Measurements from ENCODE around the gene CFAP74. TPM values are rescaled to one million over a fixed set of nuclear protein-coding genes. Genes with fewer than 3 reads are reported as not detected.

CFAP74 gene
- total RNA-seq, 6 experiments from 2014 or later: 0.16 to 3.5 (median 0.32) TPM; not detected in 1

DNA sequence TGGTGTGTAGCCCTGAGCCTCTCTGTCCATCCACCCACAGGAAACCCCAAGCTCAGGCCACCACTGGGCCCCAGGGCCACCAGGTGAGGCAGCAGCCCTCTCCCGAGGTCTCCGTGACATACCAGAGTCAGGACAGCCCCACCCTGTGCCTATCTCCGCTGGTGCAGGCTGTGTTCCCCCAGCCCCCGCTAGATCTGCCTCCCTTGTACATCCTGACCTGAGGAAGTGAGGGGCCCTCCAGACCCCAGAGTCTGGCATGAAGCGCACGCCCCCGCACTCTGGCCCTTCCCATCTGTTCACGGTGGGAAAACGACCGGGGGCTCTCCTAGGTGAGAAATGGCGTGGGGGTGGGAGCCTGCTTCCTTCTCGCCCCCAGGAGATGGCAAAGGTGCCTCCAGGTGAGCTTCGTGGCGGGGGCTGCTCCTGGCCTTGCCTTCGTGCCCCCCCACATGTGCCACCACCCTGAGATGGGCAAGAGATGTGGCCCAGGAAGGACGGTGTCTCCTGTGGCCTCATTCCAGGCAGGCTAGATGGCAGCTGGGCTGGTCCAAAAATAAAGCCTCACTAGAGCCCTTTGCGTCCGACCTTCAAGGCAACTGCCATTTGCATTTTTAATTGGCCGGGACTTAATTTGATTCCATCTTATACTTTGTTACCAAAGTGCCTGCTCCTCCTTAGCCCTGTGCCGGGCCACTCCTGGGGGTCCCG, 18.6 kb upstream of the CFAP74 start:
- Histone ChIP-seq H3K36me3 (no peaks in the 10 kb centered on the region), H3K9me3 (no peaks in the 10 kb centered on the region), H3K27me3 (peaks cover 0 to 9% of the 10 kb centered on the region in 2 donors), H3K4me1 (peaks cover 0 to 6% (median 0%) of the 10 kb centered on the region in 4 donors), H3K4me3 (no peak overlapping the region), H3K27ac (no peak overlapping the region)
- intact Hi-C loops (cut with DNase I): loop anchor here in 1 of 2 donors (10.0 kb wide), 1 partner anchor 57 kb away; no protein-coding TSS in a partner anchor
- DNase-seq (no peak), ATAC-seq (no peak)
- TF ChIP-seq POLR2A (IDR thresholded peaks at IDR 0.05): no peak
- TF ChIP-seq, protein P1, sequence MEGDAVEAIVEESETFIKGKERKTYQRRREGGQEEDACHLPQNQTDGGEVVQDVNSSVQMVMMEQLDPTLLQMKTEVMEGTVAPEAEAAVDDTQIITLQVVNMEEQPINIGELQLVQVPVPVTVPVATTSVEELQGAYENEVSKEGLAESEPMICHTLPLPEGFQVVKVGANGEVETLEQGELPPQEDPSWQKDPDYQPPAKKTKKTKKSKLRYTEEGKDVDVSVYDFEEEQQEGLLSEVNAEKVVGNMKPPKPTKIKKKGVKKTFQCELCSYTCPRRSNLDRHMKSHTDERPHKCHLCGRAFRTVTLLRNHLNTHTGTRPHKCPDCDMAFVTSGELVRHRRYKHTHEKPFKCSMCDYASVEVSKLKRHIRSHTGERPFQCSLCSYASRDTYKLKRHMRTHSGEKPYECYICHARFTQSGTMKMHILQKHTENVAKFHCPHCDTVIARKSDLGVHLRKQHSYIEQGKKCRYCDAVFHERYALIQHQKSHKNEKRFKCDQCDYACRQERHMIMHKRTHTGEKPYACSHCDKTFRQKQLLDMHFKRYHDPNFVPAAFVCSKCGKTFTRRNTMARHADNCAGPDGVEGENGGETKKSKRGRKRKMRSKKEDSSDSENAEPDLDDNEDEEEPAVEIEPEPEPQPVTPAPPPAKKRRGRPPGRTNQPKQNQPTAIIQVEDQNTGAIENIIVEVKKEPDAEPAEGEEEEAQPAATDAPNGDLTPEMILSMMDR (IDR thresholded peaks at IDR 0.05): no peak
- WGBS (ENCODE audit: insufficient coverage, low coverage, low lambda C conversion rate, missing lambda C conversion rate): 20% methylated on average over 1 of the region's 21 CpGs

- TF ChIP-seq, protein P1 (IDR thresholded peaks at IDR 0.05): no peak
- no peak for TF ChIP-seq POLR2A (IDR thresholded peaks at IDR 0.05)
- ATAC-seq (no peak), DNase-seq (no peak)
- H3K9me3 ChIP-seq: no peaks in the 10 kb centered on the region
- H3K27ac ChIP-seq: no peak overlapping the region
- no peaks in the 10 kb centered on the region for H3K36me3 ChIP-seq
- intact Hi-C loops (cut with DNase I): loop anchor here in 1 of 2 donors (10.0 kb wide), 1 partner anchor 57 kb away; no protein-coding TSS in a partner anchor
- 33% methylated on average over 2 of the region's 25 CpGs for WGBS (ENCODE audit: insufficient coverage, low coverage, low lambda C conversion rate, missing lambda C conversion rate)
- H3K4me1 ChIP-seq: peaks cover 0 to 6% (median 0%) of the 10 kb centered on the region in 4 donors
- H3K27me3 ChIP-seq: peaks cover 0 to 9% of the 10 kb centered on the region in 2 donors
- no peak overlapping the region for H3K4me3 ChIP-seq
Measured at GRCh38 chr1:2021550-2021949, 18.0 kb upstream of the CFAP74 start.

GRCh38 chr1:2020310-2020655, 16.7 kb upstream of the CFAP74 start:
- no peaks in the 10 kb centered on the region for H3K36me3 ChIP-seq
- WGBS (ENCODE audit: insufficient coverage, low coverage, low lambda C conversion rate, missing lambda C conversion rate): 85% methylated on average over 4 of the region's 11 CpGs
- no peak for TF ChIP-seq POLR2A (IDR thresholded peaks at IDR 0.05)
- TF ChIP-seq, protein P1 (IDR thresholded peaks at IDR 0.05): no peak
- intact Hi-C loops (cut with DNase I): loop anchor here in 1 of 2 donors (10.0 kb wide), 1 partner anchor 55 kb away; no protein-coding TSS in a partner anchor
- no peaks in the 10 kb centered on the region for H3K9me3 ChIP-seq
- H3K27me3 ChIP-seq: peaks cover 0 to 9% of the 10 kb centered on the region in 2 donors
- ATAC-seq: no peak
- no peak overlapping the region for H3K27ac ChIP-seq
- H3K4me3 ChIP-seq: no peak overlapping the region
- DNase-seq: no peak
- H3K4me1 ChIP-seq: peaks cover 0 to 6% (median 0%) of the 10 kb centered on the region in 4 donors

DNA sequence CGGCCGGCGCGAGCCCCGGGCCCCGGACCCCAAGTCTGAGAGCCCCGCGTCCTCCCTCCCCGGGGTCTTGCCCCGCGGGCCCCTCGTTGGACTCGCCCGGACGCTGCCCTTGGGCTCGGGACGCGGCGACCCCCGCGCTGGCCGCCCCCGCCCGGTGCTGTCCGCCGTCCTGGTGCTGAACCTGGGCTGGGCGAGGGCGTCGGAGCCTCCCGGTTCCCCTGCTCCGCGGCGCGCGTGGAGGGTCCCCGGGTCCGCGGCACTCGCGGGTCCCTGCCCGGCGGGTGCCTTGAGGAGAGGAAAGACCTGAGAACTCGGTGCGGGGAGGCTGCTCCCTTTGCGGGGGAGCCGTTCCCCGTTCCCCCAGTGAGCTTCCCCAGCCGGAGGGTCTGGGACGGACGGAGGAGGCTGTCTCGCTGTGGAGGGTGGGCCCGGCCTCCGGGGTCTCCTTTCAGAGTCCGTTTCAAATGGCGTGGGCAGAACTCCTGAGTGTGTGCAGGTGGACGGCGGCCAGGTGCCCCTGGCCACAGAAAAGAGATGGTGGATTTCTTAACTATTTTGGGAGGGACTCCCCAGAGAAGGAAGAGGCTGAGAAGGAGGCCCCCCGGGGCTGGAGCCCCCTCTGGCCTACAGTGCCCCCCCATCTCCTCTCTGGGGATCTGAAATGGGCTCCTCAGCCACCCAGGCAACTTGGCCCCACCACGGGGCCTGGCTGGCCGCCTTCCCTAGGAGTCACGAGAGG, 16.2 kb upstream of the CFAP74 start:
- peaks cover 0 to 9% of the 10 kb centered on the region in 2 donors for H3K27me3 ChIP-seq
- H3K4me3 ChIP-seq: no peak overlapping the region
- WGBS (ENCODE audit: insufficient coverage, low coverage, low lambda C conversion rate, missing lambda C conversion rate): 65% methylated on average over 2 of the region's 61 CpGs
- H3K27ac ChIP-seq: no peak overlapping the region
- DNase-seq: no peak
- ATAC-seq: peak in 1 of 4 donors; percentile 46
- no peak for TF ChIP-seq POLR2A (IDR thresholded peaks at IDR 0.05)
- TF ChIP-seq, protein P1 (IDR thresholded peaks at IDR 0.05): no peak
- H3K4me1 ChIP-seq: peaks cover 0 to 6% (median 0%) of the 10 kb centered on the region in 4 donors
- no peaks in the 10 kb centered on the region for H3K9me3 ChIP-seq
- intact Hi-C loops (cut with DNase I): loop anchor here in 1 of 2 donors (10.0 kb wide), 1 partner anchor 55 kb away; no protein-coding TSS in a partner anchor
- no peaks in the 10 kb centered on the region for H3K36me3 ChIP-seq
